Ovary (tissue), 9 donors: ENCODE results near the gene GRM5. TPM values are rescaled to one million over a fixed set of nuclear protein-coding genes. Genes with fewer than 3 reads are reported as not detected.

Experiments
- DNase-seq, 5 donors: peaks; one replicate each; pipeline ENCODE4 v3.0.0-alpha.2; 2019 to 2020
- H3K27ac ChIP-seq, 2 donors: fragments of 200-600 bp; one replicate each; pipeline versions ENCODE4 v1.5.1 to v1.8.0; 2019 to 2022
- H3K27me3 ChIP-seq: fragments of 200-600 bp; one replicate; pipeline ENCODE4 v1.8.0; 2022
- H3K36me3 ChIP-seq: fragments of 200-600 bp; sonication (generic); one replicate; pipeline ENCODE4 v1.5.1; 2019
- H3K4me1 ChIP-seq: one replicate; pipeline ENCODE4 v1.8.1; 2013; ENCODE audit warnings: mild to moderate bottlenecking, moderate library complexity; ENCODE audit not compliant: insufficient read depth
- H3K4me3 ChIP-seq: fragments of 200-600 bp; sonication (generic); one replicate; pipeline ENCODE4 v1.5.1; 2017
- H3K9me3 ChIP-seq, 2 donors: fragments of 200-600 bp in 1 of 2; sonication (generic) in 1 of 2; one replicate each; pipeline versions ENCODE4 v1.5.1 to v1.8.1; 2013 to 2019; ENCODE audit warnings: mild to moderate bottlenecking in 1 of 2, moderate library complexity in 1 of 2
- CTCF ChIP-seq, 3 donors: fragments of 450-650 bp in 2 of 3; fragments of 200-600 bp in 1 of 3; IDR thresholded peaks; one replicate each; pipeline versions ENCODE4 v1.5.1 to v1.8.0; 2016 to 2022; ENCODE audit warnings: antibody characterized with exemption in 3 of 3, mild to moderate bottlenecking in 1 of 3
- EP300 ChIP-seq: sonication (generic); formaldehyde crosslinking; IDR thresholded peaks from one replicate; pipeline ENCODE4 v1.6.1; 2017; ENCODE audit warnings: antibody characterized with exemption
- POLR2A ChIP-seq: fragments of 450-650 bp; IDR thresholded peaks from one replicate; pipeline ENCODE4 v1.6.1; 2017; ENCODE audit warnings: antibody characterized with exemption, mild to moderate bottlenecking, moderate library complexity
- WGBS, 3 donors: extraction: QIAGEN DNeasy Blood & Tissue Kit in 1 of 3; methylation state at CpG; one replicate each; pipeline versions ENCODE4 v1.1.5 to v1.1.7; 2013 to 2017; 5-methylcytosine and 5-hydroxymethylcytosine counted together
- intact Hi-C, 4 donors: fragments of 100-400 bp; cut with DNase I; formaldehyde crosslinking; loops; one replicate each; pipeline versions ENCODE4 v1.11.0 to v1.15.1; 2022 to 2023
- polyA plus RNA-seq, 2 donors: library from polyadenylated mRNA; stranded (reverse); fragments of 200-250 nt in 1 of 2; fragments of 350-450 nt in 1 of 2; fragmentation: Illumina TruSeq in 1 of 2; extraction: RNeasy Lipid Tissue Mini Kit (QIAGEN cat#74804) in 1 of 2; gene quantifications; one replicate each; pipeline ENCODE4 v1.2.3, GENCODE V29; 2013 to 2014
- small RNA-seq: library from RNA; depleted of rRNA; stranded (forward); fragments of <200 nt; gene quantifications from one replicate; pipeline ENCODE3, GENCODE V24; 2016
- total RNA-seq, 7 donors: library from RNA; depleted of rRNA in 2 of 7; stranded (reverse); fragments of >200 nt in 2 of 7; fragmentation: NEBNext Ultra II Directional in 3 of 7; extraction: Animal tissue kit (Norgen Biotek cat#: 25700) in 3 of 7; gene quantifications; one replicate each; pipeline versions ENCODE4 v1.1.0 to v1.2.4, GENCODE V29; 2016 to 2023
- donor health status: DM: no; HTN: no; CAD: no; lungs with moderate emphysema.
- donor health status: DM: no; HTN: no; CAD: no.
- donor health status: Bipolar disorder and iron deficiency.
- donor health status: DM: yes; HTN: yes; CAD: no.
- donor health status: DM: no; HTN: no; CAD: no.
- donor health status: DM: yes; HTN: yes; CAD: no.

Gene GRM5
- total and polyA plus RNA-seq, 9 donors: under 0.01 to 0.03 TPM; not detected in 7

DNA sequence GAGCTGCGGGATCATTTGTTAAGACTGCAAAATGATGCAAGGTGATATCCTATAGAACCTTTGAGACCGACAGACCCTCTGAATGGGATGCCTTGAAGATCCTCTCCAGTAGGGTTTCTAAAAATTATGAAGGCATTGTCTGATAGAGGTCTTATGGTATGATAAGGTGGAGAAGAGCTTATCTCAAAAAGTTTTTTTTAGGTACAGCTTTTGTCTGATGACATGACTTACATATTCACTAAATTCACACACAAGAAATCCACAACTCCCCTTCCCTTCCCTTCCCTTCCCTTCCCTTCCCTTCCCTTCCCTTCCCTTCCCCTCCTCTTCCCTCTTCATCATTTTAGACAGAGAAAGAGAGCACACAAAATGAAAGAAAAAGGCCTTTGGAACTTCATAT is 609.8 kb downstream of the GRM5 start:
- intact Hi-C loops: no loop called here
- H3K27me3 ChIP-seq: no peaks in the 10 kb centered on the region
- no peak overlapping the region for H3K27ac ChIP-seq
- H3K9me3 ChIP-seq: no peaks in the 10 kb centered on the region
- H3K36me3 ChIP-seq: no peaks in the 10 kb centered on the region
- no peak for DNase-seq
- TF ChIP-seq EP300: no peak
- no peak for TF ChIP-seq POLR2A
- TF ChIP-seq CTCF (IDR thresholded peaks at IDR 0.05): no peak
- no peak overlapping the region for H3K4me3 ChIP-seq
- H3K4me1 ChIP-seq: no peaks in the 10 kb centered on the region
- 92 to 97% (median 94%) methylated on average over 2 of the region's 2 CpGs for WGBS, 3 donors

DNA sequence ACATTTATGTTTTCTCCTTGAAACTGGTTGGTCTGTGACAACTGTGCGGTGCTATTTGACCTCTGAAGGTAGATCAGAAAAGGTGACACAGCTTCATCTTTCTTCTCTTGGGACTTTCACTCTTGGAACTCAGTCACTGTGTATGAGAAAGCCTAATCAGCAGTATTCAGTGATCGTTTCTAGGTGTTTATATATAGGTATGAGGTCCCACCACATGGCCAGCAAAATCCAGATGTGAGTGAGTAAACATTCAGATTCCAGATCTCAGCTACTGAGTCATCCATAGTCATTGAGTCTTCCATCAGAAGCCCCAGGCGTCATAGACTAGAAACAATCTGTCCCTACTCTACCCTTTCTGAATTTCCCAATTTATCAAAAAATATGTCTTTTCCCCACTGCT is 610.9 kb downstream of the GRM5 start:
- WGBS, 3 donors: 68 to 88% (median 72%) methylated on average over 3 of the region's 3 CpGs
- no peak for DNase-seq
- Histone ChIP-seq H3K4me3 (no peak overlapping the region), H3K27ac (no peak overlapping the region), H3K36me3 (no peaks in the 10 kb centered on the region), H3K4me1 (no peaks in the 10 kb centered on the region), H3K27me3 (no peaks in the 10 kb centered on the region), H3K9me3 (no peaks in the 10 kb centered on the region)
- intact Hi-C loops: no loop called here
- TF ChIP-seq POLR2A: no peak
- TF ChIP-seq EP300: no peak
- no peak for TF ChIP-seq CTCF (IDR thresholded peaks at IDR 0.05)

Small RNAs within 50 kb of the gene (small RNA-seq; reads per million reads assigned to genes)
- gene RNU6-16P: not detected

Other genes starting within 250 kb of the GRM5 start
- gene TYR, start 111.9 kb upstream of the GRM5 start, total RNA-seq: not detected
- gene TYR, start 111.9 kb upstream of the GRM5 start, polyA plus RNA-seq: not detected